HG02678 (cell line): ENCODE data around the gene AATK.

ENCODE experiments used
- ATAC-seq: cut with Tn5 transposase; IDR thresholded peaks from one replicate; pipeline ENCODE4 v1.9.1; 2021; ENCODE audit warnings: mild to moderate bottlenecking, moderate library complexity; ENCODE audit not compliant: unreplicated experiment

Gene AATK

GRCh38 chr17:81166033-81166492 lies at the start of gene AATK:
TSS of gene AATK (minus strand) at chr17:81166221. CDS start at chr17:81165992, 229 bp downstream.
- ATAC-seq = no peak

GRCh38 chr17:81213978-81214377 lies 48.0 kb upstream of the AATK start:
- no peak for ATAC-seq

GRCh38 chr17:81212365-81212764 lies 46.3 kb upstream of the AATK start:
- no peak for ATAC-seq

- no peak for ATAC-seq
Observed at GRCh38 chr17:81210868-81211267, 44.8 kb upstream of the AATK start.

DNA sequence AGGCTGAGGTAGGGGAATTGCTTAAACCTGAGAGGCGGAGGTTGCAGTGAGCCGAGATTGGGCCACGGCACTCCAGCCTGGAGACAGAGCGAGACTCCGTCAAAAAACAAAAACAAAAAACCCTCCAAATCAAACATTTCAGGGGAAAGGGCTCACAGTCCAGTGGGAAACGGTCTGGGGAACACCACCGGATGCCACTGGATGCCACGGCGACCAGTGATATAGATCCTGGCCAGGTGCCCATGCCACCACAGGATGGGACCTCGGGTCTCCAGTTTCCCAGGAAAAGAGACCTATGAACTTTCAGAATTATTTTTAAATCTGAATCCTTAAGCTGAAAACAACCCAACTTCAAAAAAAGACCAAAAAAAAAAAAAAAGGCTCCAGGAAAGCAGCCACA lies 44.4 kb upstream of the AATK start:
- ATAC-seq = no peak

- no peak for ATAC-seq
Observed at GRCh38 chr17:81209141-81209540, 43.1 kb upstream of the AATK start.

GRCh38 chr17:81208651-81209050 lies 42.6 kb upstream of the AATK start:
- no peak for ATAC-seq

GRCh38 chr17:81207610-81208581 lies 41.9 kb upstream of the AATK start:
- no peak for ATAC-seq

DNA sequence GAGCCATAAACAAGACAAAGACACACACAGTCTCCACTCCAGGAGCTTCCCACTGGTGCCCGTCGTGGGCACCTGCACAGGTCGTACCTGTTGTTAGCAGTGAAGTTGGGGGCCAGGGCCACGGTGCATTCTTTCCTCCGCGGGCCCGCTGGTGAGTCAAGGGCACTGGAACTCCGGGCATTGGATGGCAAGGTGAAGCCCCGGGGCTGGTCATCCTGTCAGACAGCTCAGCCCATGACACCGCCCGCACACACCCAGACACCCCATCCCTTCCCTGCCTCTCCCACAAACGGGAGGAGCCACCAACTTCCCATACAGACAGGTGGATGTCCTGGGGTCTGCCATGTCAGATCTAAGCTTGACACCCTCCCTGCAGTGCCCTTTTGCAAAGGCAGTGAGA lies 40.6 kb upstream of the AATK start:
- no peak for ATAC-seq

DNA sequence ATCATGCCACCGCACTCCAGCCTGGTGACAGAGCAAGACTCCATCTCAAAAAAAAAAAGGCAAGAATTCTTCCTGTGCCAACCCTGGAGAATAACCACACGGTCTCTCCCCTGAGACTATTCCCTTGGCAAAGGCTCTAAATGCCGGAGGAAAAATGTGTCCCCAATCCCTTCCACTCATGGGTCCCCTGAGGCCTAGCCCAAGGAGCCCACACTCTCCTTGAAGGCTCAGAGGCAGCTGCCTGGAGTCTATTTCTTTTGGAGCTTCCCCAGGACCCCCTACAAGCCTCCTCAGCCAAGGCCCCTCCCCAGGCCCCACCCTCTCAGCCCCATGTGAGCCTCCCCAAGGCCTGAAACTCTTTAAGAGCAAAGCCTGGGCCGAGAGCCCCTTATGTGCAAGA lies 40.1 kb upstream of the AATK start:
- ATAC-seq = no peak

DNA sequence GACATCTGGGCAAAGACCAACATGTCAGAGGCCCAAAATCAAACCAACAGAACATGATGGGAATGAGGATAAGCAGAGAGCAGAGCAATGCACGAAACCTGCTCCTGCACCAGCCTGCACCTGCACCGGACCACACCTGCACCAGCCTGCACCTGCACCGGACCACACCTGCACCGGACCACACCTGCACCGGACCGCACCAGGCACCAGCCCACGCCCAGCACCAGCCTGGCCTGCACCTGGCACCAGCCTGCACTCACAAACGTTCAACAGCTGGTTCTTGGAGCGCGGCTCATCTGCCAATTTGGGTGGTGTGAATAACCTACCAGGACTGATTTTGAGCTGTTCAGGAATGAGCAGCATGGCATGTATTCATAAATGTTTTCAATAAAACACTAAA lies 38.6 kb upstream of the AATK start:
- no peak for ATAC-seq

DNA sequence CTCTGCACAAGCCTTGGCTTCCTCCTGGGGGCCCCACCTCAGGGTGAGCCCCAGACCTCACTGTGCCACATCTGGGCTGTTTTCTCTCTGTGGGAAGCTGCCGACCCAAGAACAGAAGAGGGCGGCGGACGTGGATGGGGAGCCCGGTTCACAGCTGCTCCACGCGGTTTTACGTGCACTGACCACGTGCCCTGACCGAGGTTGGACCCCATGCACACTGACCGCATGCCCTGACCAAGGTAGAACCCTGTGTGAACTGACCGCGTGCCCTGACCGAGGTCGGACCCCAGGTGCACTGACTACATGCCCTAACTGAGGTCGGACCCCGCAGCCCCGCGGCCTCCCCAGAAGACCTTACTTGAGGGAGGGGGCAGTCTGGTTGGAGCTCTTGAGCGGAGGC lies 37.1 kb upstream of the AATK start:
- no peak for ATAC-seq

GRCh38 chr17:81202318-81202717 lies 36.3 kb upstream of the AATK start:
- no peak for ATAC-seq

- ATAC-seq = no peak
Observed at GRCh38 chr17:81200695-81201580, 34.9 kb upstream of the AATK start.

DNA sequence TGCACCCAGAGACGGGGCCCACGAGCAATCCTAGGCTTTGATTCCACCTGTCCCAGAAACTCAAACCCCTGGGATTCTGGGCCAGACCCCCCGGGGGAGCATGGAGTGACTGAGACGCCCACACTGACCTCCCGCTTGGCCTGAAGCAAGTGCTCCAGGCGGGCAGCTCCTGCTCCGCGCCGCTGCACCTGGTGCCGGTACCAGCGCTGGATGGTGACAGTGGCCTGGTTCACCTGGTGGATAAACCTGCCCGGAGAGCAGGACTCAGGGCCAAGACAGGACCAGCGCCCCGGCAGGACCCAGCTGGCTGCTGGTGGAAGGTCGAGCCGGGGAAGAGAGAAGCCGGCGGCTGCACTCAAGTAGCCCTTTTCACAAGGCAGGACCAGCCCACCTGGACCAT lies 34.2 kb upstream of the AATK start:
- no peak for ATAC-seq

GRCh38 chr17:81199482-81199830 lies 33.4 kb upstream of the AATK start:
- ATAC-seq = no peak

- ATAC-seq = no peak
Observed at GRCh38 chr17:81198826-81199481, 32.9 kb upstream of the AATK start.

- no peak for ATAC-seq
Observed at GRCh38 chr17:81197831-81198490, 31.9 kb upstream of the AATK start.

GRCh38 chr17:81197409-81197795 lies 31.4 kb upstream of the AATK start:
- ATAC-seq = no peak

DNA sequence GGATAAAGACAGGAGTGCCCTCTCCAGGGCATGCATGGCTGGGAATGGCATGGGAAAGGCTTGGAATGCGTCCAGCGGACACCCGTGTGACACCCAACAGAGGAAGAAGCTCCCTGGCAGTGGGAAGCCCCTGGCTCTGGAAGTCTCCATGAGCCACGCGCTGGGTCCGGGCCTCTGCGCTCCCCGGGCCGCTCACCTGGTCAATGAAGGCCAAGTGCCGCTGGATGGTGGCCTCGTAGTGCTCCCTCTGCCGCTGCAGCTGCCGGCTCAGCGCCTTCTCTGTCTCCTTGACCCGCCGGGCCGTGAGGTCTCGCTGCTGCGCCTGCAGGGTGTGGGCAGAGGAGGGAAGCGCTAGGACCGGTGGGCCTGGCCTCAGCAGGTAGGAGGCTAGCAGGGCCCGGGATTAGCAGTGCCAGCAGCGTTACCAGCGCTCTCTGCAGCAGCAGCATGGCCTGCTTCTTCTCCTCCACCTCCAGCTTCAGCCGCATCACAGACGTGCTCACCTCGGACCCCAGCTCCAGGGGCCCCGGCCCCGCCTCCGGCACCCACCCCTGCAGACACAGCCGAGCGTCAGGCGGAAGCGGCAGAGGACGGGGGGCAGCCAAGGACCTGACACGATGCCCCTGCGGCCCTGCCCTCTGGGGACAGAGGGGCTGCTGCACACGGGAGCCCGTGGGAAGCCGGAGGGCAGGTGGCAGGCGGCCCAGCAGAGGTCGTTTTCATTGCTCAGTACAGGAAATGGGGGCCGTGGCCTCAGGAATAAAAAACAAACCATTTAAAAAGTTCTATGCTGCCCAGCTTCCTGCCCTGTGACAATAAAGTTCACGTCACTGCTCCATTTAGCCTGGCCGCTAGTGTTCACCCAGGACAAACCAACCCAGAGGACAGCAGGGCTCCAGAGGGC lies 30.7 kb upstream of the AATK start:
- ATAC-seq = no peak
